Gastroesophageal sphincter (tissue), 3 donors: ENCODE results near the gene SNHG17.

ENCODE experiments used
- CTCF ChIP-seq, 4 experiments: fragments of 200-600 bp in 2 of 4; fragments of 450-650 bp in 2 of 4; sonication (generic) in 1 of 4; IDR thresholded peaks; one replicate each; pipeline ENCODE4 v1.5.1; 2017 to 2019; ENCODE audit warnings: antibody characterized with exemption in 4 of 4, mild to moderate bottlenecking in 2 of 4, moderate library complexity in 2 of 4
- EP300 ChIP-seq: sonication (generic); formaldehyde crosslinking; IDR thresholded peaks from one replicate; pipeline ENCODE4 v1.6.1; 2017; ENCODE audit warnings: antibody characterized with exemption, mild to moderate bottlenecking
- POLR2A ChIP-seq, 2 donors: fragments of 450-650 bp; IDR thresholded peaks; one replicate each; pipeline ENCODE4 v1.6.1; 2017; ENCODE audit warnings: antibody characterized with exemption in 2 of 2, mild to moderate bottlenecking in 2 of 2, moderate library complexity in 1 of 2
- POLR2AphosphoS5 ChIP-seq: sonication (generic); formaldehyde crosslinking; IDR thresholded peaks from one replicate; pipeline ENCODE4 v1.6.1; 2017; ENCODE audit warnings: antibody characterized with exemption

GRCh38 chr20:38373231-38373867 lies 61.8 kb downstream of the SNHG17 start:
- TF ChIP-seq POLR2A (IDR thresholded peaks at IDR 0.05) (no peak), POLR2AphosphoS5 (no peak), CTCF (IDR thresholded peaks at IDR 0.05) (no peak), EP300 (no peak)
